Keratinocyte (primary cell): ENCODE results near the gene DIPK1A.

ENCODE experiments used
- EZH2 ChIP-seq: IDR thresholded peaks from one replicate; pipeline ENCODE4 v1.6.1; 2012; ENCODE audit warnings: inconsistent platforms, mild to moderate bottlenecking, low read length, moderate library complexity
- TF ChIP-seq, protein P1 (sequence below), 3 experiments: IDR thresholded peaks in 1 of 3; conservative IDR thresholded peaks in 1 of 3; optimal IDR thresholded peaks in 1 of 3; 2 replicates in 2 of 3; 3 replicates in 1 of 3; pipeline versions ENCODE3 to v1.5.1; 2011; ENCODE audit warnings: low read length in 3 of 3, mild to moderate bottlenecking in 3 of 3, moderate library complexity in 2 of 3, control low read depth in 1 of 3, inconsistent platforms in 1 of 3; ENCODE audit not compliant: insufficient read depth in 2 of 3; ENCODE audit errors: extremely low read depth in 1 of 3

DNA sequence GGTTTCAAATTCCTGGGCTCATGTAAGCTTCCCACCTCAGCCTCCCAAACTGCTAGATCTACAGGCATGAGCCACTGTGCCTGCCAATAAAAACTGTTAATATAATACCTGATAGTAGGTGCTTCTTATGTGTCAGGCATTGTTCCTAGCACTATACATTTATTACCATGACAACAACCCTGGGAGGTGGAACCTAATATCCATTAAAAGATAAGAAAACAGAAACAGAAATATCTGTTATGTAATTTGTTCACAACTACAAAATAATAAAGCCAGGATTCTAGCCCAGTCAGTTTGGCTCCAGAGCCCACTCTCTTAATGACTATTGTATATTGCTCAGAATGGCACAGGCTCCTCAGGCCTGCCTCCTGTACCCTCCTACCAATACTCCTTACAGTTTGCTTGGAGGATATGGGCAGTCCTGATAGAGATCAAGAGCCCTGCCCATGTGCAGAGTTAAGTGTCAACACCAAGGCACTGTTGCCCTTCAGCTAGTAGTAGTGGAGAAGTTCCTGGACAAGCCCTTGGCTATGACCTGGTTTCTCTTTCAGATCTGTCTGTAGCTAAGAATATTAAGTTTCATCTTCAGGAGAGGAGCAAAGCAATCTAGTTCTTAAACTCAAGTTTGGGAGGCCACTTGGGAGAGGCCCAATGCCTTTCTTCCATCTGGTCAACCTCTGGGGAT, 107.0 kb downstream of the DIPK1A start:
- no peak for TF ChIP-seq EZH2
- TF ChIP-seq, protein P1, sequence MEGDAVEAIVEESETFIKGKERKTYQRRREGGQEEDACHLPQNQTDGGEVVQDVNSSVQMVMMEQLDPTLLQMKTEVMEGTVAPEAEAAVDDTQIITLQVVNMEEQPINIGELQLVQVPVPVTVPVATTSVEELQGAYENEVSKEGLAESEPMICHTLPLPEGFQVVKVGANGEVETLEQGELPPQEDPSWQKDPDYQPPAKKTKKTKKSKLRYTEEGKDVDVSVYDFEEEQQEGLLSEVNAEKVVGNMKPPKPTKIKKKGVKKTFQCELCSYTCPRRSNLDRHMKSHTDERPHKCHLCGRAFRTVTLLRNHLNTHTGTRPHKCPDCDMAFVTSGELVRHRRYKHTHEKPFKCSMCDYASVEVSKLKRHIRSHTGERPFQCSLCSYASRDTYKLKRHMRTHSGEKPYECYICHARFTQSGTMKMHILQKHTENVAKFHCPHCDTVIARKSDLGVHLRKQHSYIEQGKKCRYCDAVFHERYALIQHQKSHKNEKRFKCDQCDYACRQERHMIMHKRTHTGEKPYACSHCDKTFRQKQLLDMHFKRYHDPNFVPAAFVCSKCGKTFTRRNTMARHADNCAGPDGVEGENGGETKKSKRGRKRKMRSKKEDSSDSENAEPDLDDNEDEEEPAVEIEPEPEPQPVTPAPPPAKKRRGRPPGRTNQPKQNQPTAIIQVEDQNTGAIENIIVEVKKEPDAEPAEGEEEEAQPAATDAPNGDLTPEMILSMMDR (optimal IDR thresholded peaks at IDR 0.05 in 1 of 3, IDR thresholded peaks at IDR 0.05 in 1 of 3, conservative IDR thresholded peaks at IDR 0.05 in 1 of 3; ENCODE audit: extremely low read depth in 1 of 3, insufficient read depth in 2 of 3, low read length in 3 of 3), result no peak
